ENCODE measurements around the gene PLEKHA5. TPM values are rescaled to one million over a fixed set of nuclear protein-coding genes. Genes with fewer than 3 reads are reported as not detected.
A peak's percentile ranks its signal among the peaks of the same experiment; 100 is the strongest.

The PLEKHA5 gene
- polyA plus RNA-seq, 1 of the 3 experiments (the other 2 are of a cell fraction): 7.1 TPM

- Histone ChIP-seq H3K9me3 (no peaks in the 10 kb centered on the region), H3K9me2 (no peaks in the 10 kb centered on the region), H3F3A (replicated peaks; ENCODE audit: insufficient read depth) (no peaks in the 10 kb centered on the region), H4K20me1 (ENCODE audit: insufficient read depth) (no peaks in the 10 kb centered on the region), H3K9ac (no peak overlapping the region), H3K27me3 (ENCODE audit: insufficient read depth) (no peaks in the 10 kb centered on the region), H3K4me2 (no peak overlapping the region), H3K4me3 (ENCODE audit: low read depth in 2 of 2, low read length in 1 of 2) (no peak overlapping the region), H2AFZ (ENCODE audit: low read depth) (peak overlapping the region; percentile 91), H3K4me1 (ENCODE audit: control insufficient read depth in 1 of 2, insufficient read depth in 2 of 2, low read depth in 1 of 2, low read length in 1 of 2) (peaks cover 12% of the 10 kb centered on the region in 2 experiments; a peak in 3 of 4 replicates), H3K27ac (ENCODE audit: low read depth in 2 of 2, low read length in 1 of 2) (peak overlapping the region; percentile 47 to 77; a peak in 3 of 4 replicates), H3K79me2 (ENCODE audit: insufficient read depth) (no peaks in the 10 kb centered on the region), H3K36me3 (replicated peaks in 1 of 2; ENCODE audit: control insufficient read depth in 1 of 2, insufficient read depth in 2 of 2, low read length in 1 of 2) (no peaks in the 10 kb centered on the region)
- DNase-seq: no peak
- CTCF ChIA-PET: no interaction called here
- TF ChIP-seq TCF12 (IDR thresholded peaks at IDR 0.05): 0 out of 2 replicates have a peak, but pooled peaks have one; percentile 7
- TF ChIP-seq FOXJ3 (CRISPR knock-in tag; IDR thresholded peaks at IDR 0.05): no peak
- POLR2A ChIA-PET: no interaction called here
- 8% methylated on average over 3 of the region's 3 CpGs for WGBS (ENCODE audit: low lambda C conversion rate)
Measured at GRCh38 chr12:19409376-19409775, 279.8 kb downstream of the PLEKHA5 start.

DNA sequence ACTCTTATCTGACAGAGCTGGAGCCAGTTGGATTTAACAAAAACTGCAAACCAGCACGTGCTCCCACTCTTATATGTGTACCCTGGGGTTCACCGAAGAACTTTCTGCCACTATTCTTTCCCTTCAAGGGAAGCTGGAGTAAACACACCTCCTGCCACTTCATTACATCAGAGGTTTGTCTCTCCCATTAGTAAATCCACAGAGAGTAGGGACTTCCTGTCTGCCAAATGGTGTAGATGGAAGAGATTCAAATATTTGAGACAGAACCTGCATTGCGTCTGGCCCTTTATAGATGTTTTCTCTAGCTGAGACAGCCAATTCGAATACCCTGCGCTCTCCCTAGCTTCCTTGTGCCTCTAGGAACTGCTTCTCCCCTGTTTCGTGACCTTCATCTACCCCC is 280.7 kb downstream of the PLEKHA5 start:
- H3K9ac ChIP-seq: no peak overlapping the region
- peak overlapping the region; percentile 47 to 77; a peak in 3 of 4 replicates for H3K27ac ChIP-seq (ENCODE audit: low read depth in 2 of 2, low read length in 1 of 2)
- H3K27me3 ChIP-seq (ENCODE audit: insufficient read depth): no peaks in the 10 kb centered on the region
- 59% methylated on average over 6 of the region's 6 CpGs for WGBS (ENCODE audit: low lambda C conversion rate)
- no peaks in the 10 kb centered on the region for H3K9me2 ChIP-seq
- no peaks in the 10 kb centered on the region for H3K79me2 ChIP-seq (ENCODE audit: insufficient read depth)
- DNase-seq: peak; percentile 57
- no peaks in the 10 kb centered on the region for H4K20me1 ChIP-seq (ENCODE audit: insufficient read depth)
- peak overlapping the region; percentile 91 for H2AFZ ChIP-seq (ENCODE audit: low read depth)
- no peaks in the 10 kb centered on the region for H3K9me3 ChIP-seq
- ChIA-PET CTCF (interaction anchor here (1.3 kb wide), 1 partner anchor 11 kb away, joined by 4 read pairs; no protein-coding TSS in a partner anchor), POLR2A (no interaction called here)
- TF ChIP-seq YY1 (IDR thresholded peaks at IDR 0.05; ENCODE audit: low read depth) (no peak), TCF12 (IDR thresholded peaks at IDR 0.05) (peak; percentile 45; the same call in 1 of the 2 replicates)
- H3K4me2 ChIP-seq: no peak overlapping the region
- H3K4me1 ChIP-seq (ENCODE audit: control insufficient read depth in 1 of 2, insufficient read depth in 2 of 2, low read depth in 1 of 2, low read length in 1 of 2): peaks cover 12% of the 10 kb centered on the region in 2 experiments; a peak in 3 of 4 replicates
- H3K4me3 ChIP-seq (ENCODE audit: low read depth in 2 of 2, low read length in 1 of 2): no peak overlapping the region
- no peaks in the 10 kb centered on the region for H3K36me3 ChIP-seq (replicated peaks in 1 of 2; ENCODE audit: control insufficient read depth in 1 of 2, insufficient read depth in 2 of 2, low read length in 1 of 2)
- no peaks in the 10 kb centered on the region for H3F3A ChIP-seq (replicated peaks; ENCODE audit: insufficient read depth)

GRCh38 chr12:19410629-19411185 is 281.2 kb downstream of the PLEKHA5 start:
- Histone ChIP-seq H3K4me2 (no peak overlapping the region), H2AFZ (ENCODE audit: low read depth) (peak overlapping the region; percentile 91; the same call in 1 of the 2 replicates), H3K4me1 (ENCODE audit: control insufficient read depth in 1 of 2, insufficient read depth in 2 of 2, low read depth in 1 of 2, low read length in 1 of 2) (peaks cover 12% of the 10 kb centered on the region in 2 experiments; a peak in 3 of 4 replicates), H3K36me3 (replicated peaks in 1 of 2; ENCODE audit: control insufficient read depth in 1 of 2, insufficient read depth in 2 of 2, low read length in 1 of 2) (no peaks in the 10 kb centered on the region), H3K27ac (ENCODE audit: low read depth in 2 of 2, low read length in 1 of 2) (peak overlapping the region in 1 of 2 experiments; percentile 77; a peak in 2 of 4 replicates), H3K27me3 (ENCODE audit: insufficient read depth) (no peaks in the 10 kb centered on the region), H3K9me2 (no peaks in the 10 kb centered on the region), H3K9me3 (no peaks in the 10 kb centered on the region), H3K79me2 (ENCODE audit: insufficient read depth) (no peaks in the 10 kb centered on the region), H3K9ac (no peak overlapping the region), H3F3A (replicated peaks; ENCODE audit: insufficient read depth) (no peaks in the 10 kb centered on the region), H4K20me1 (ENCODE audit: insufficient read depth) (no peaks in the 10 kb centered on the region), H3K4me3 (ENCODE audit: low read depth in 2 of 2, low read length in 1 of 2) (no peak overlapping the region)
- ChIA-PET CTCF (interaction anchor here (1.3 kb wide), 1 partner anchor 10 kb away, joined by 4 read pairs; no protein-coding TSS in a partner anchor), POLR2A (no interaction called here)
- 86% methylated on average over 7 of the region's 7 CpGs for WGBS (ENCODE audit: low lambda C conversion rate)
- no peak for TF ChIP-seq USF1 (IDR thresholded peaks at IDR 0.05; ENCODE audit: borderline replicate concordance, low read depth)
- TF ChIP-seq EP300 (IDR thresholded peaks at IDR 0.05; ENCODE audit: borderline replicate concordance in 1 of 2, low read depth in 1 of 2, low read length in 1 of 2): no peak
- TF ChIP-seq NRF1 (IDR thresholded peaks at IDR 0.05; ENCODE audit: low read depth, low read length): no peak
- TF ChIP-seq RXRA (IDR thresholded peaks at IDR 0.05; ENCODE audit: borderline replicate concordance, low read depth): no peak
- TF ChIP-seq JUND (IDR thresholded peaks at IDR 0.05): no peak
- no peak for TF ChIP-seq CTCF (IDR thresholded peaks at IDR 0.05)
- no peak for TF ChIP-seq NFIC (IDR thresholded peaks at IDR 0.05; ENCODE audit: borderline replicate concordance)
- no peak for DNase-seq
